ENCODE results near the gene TRAF4. TPM values are rescaled to one million over a fixed set of nuclear protein-coding genes. Genes with fewer than 3 reads are reported as not detected.
"Not testable (repeated sequence)": the region's sequence is repeated elsewhere in the genome, so short reads cannot be mapped to it uniquely, and the experiment has no call there.

TRAF4 gene
- total RNA-seq, 1 experiment from 2014 or later, result 76.2 TPM

- DNase-seq (ENCODE audit: low read depth, low spot score), result no peak
- in situ Hi-C loops (cut with HindIII; ENCODE audit: low pct_unique_long_range_greater_than_20kb, low sequenced_read_pairs), result no loop called here
Measured at GRCh38 chr17:28712032-28712704, 31.6 kb upstream of the TRAF4 start.

GRCh38 chr17:28712705-28713415 is 31.0 kb upstream of the TRAF4 start:
- in situ Hi-C loops (cut with HindIII; ENCODE audit: low pct_unique_long_range_greater_than_20kb, low sequenced_read_pairs), result no loop called here
- no peak for DNase-seq (ENCODE audit: low read depth, low spot score)

GRCh38 chr17:28714281-28714680 is 29.5 kb upstream of the TRAF4 start:
- in situ Hi-C loops (cut with HindIII; ENCODE audit: low pct_unique_long_range_greater_than_20kb, low sequenced_read_pairs), result no loop called here
- no peak for DNase-seq (ENCODE audit: low read depth, low spot score)

GRCh38 chr17:28715217-28715616 is 28.6 kb upstream of the TRAF4 start:
- in situ Hi-C loops (cut with HindIII; ENCODE audit: low pct_unique_long_range_greater_than_20kb, low sequenced_read_pairs), result no loop called here

GRCh38 chr17:28716740-28717577 is 26.9 kb upstream of the TRAF4 start:
- DNase-seq (ENCODE audit: low read depth, low spot score), result no peak
- in situ Hi-C loops (cut with HindIII; ENCODE audit: low pct_unique_long_range_greater_than_20kb, low sequenced_read_pairs), result no loop called here

More at GRCh38 chr17:28715217-28715616, 28.6 kb upstream of the TRAF4 start:
- no peak for DNase-seq (ENCODE audit: low read depth, low spot score)

GRCh38 chr17:28717578-28718332 is 26.1 kb upstream of the TRAF4 start, which contains the start of gene RAB34:
RAB34 (minus strand) TSS chr17:28717868; CDS start chr17:28717266, 602 bp downstream.
- DNase-seq (ENCODE audit: low read depth, low spot score), result peak; percentile 74
- in situ Hi-C loops (cut with HindIII; ENCODE audit: low pct_unique_long_range_greater_than_20kb, low sequenced_read_pairs), result no loop called here

- no peak for DNase-seq (ENCODE audit: low read depth, low spot score)
- in situ Hi-C loops (cut with HindIII; ENCODE audit: low pct_unique_long_range_greater_than_20kb, low sequenced_read_pairs), result no loop called here
Measured at GRCh38 chr17:28718333-28719020, 25.3 kb upstream of the TRAF4 start.

- DNase-seq (ENCODE audit: low read depth, low spot score), result no peak
Measured at GRCh38 chr17:28719021-28719433, 24.8 kb upstream of the TRAF4 start.

GRCh38 chr17:28720247-28720996 is 23.4 kb upstream of the TRAF4 start:
- in situ Hi-C loops (cut with HindIII; ENCODE audit: low pct_unique_long_range_greater_than_20kb, low sequenced_read_pairs), result no loop called here
- DNase-seq (ENCODE audit: low read depth, low spot score), result no peak

More at GRCh38 chr17:28719021-28719433, 24.8 kb upstream of the TRAF4 start:
- in situ Hi-C loops (cut with HindIII; ENCODE audit: low pct_unique_long_range_greater_than_20kb, low sequenced_read_pairs), result no loop called here

- in situ Hi-C loops (cut with HindIII; ENCODE audit: low pct_unique_long_range_greater_than_20kb, low sequenced_read_pairs); DNase-seq (ENCODE audit: low read depth, low spot score): not testable (repeated sequence)
Measured at GRCh38 chr17:28720997-28721329, 22.8 kb upstream of the TRAF4 start.

GRCh38 chr17:28722417-28723158 is 21.2 kb upstream of the TRAF4 start:
- in situ Hi-C loops (cut with HindIII; ENCODE audit: low pct_unique_long_range_greater_than_20kb, low sequenced_read_pairs), result no loop called here
- DNase-seq (ENCODE audit: low read depth, low spot score), result no peak

- no peak for DNase-seq (ENCODE audit: low read depth, low spot score)
- in situ Hi-C loops (cut with HindIII; ENCODE audit: low pct_unique_long_range_greater_than_20kb, low sequenced_read_pairs), result no loop called here
Measured at GRCh38 chr17:28723159-28723835, 20.5 kb upstream of the TRAF4 start.

GRCh38 chr17:28723836-28724499 is 19.8 kb upstream of the TRAF4 start:
- DNase-seq (ENCODE audit: low read depth, low spot score); in situ Hi-C loops (cut with HindIII; ENCODE audit: low pct_unique_long_range_greater_than_20kb, low sequenced_read_pairs): not testable (repeated sequence)

- in situ Hi-C loops (cut with HindIII; ENCODE audit: low pct_unique_long_range_greater_than_20kb, low sequenced_read_pairs), result no loop called here
- peak; percentile 20 for DNase-seq (ENCODE audit: low read depth, low spot score)
Measured at GRCh38 chr17:28724500-28725165, 19.2 kb upstream of the TRAF4 start.
